Erythroblast (primary cell): ENCODE data around the gene MAGEL2.

Experiments
- GATA1 ChIP-seq: IDR thresholded peaks from 2 replicates; pipeline ENCODE4 v1.6.1; 2011; ENCODE audit warnings: low read depth, mild to moderate bottlenecking, control low read depth, low read length, moderate library complexity
- POLR2A ChIP-seq: IDR thresholded peaks from 2 replicates; pipeline ENCODE4 v1.6.1; 2011; ENCODE audit warnings: mild to moderate bottlenecking, low read length

- TF ChIP-seq POLR2A (no peak), GATA1 (no peak)
Observed at GRCh38 chr15:23645371-23646164, 2.1 kb downstream of the MAGEL2 start.
